HepG2 (cell line): ENCODE measurements around the gene UNC13D. TPM values are rescaled to one million over a fixed set of nuclear protein-coding genes. Genes with fewer than 3 reads are reported as not detected.
A peak's percentile ranks its signal among the peaks of the same experiment; 100 is the strongest.

ENCODE experiments used
- CAMTA2 ChIP-seq: sonication (generic); formaldehyde crosslinking; IDR thresholded peaks from 2 replicates; pipeline ENCODE4 v1.4.0; 2020; ENCODE audit warnings: mild to moderate bottlenecking, missing genetic modification reagents, borderline replicate concordance
- GABPA ChIP-seq, 2 experiments: IDR thresholded peaks; 2 replicates each; pipeline ENCODE4 v1.6.1; 2011 to 2016; ENCODE audit warnings: low read depth in 2 of 2, low read length in 1 of 2, missing biosample characterization in 1 of 2, missing genetic modification characterization in 1 of 2
- HES4 ChIP-seq: sonication (generic); formaldehyde crosslinking; IDR thresholded peaks from 2 replicates; pipeline ENCODE4 v1.9.0; 2021; ENCODE audit warnings: mild to moderate bottlenecking, missing genetic modification reagents, borderline replicate concordance
- HNF4G ChIP-seq, 2 experiments: sonication (generic) in 1 of 2; formaldehyde crosslinking in 1 of 2; IDR thresholded peaks; 2 replicates each; pipeline versions ENCODE4 v1.4.0 to v1.6.1; 2011 to 2020; ENCODE audit warnings: borderline replicate concordance in 2 of 2, low read depth in 2 of 2, mild to moderate bottlenecking in 2 of 2, low read length in 1 of 2, missing genetic modification reagents in 1 of 2, moderate library complexity in 1 of 2
- MEIS1 ChIP-seq: sonication (generic); formaldehyde crosslinking; IDR thresholded peaks from 2 replicates; pipeline ENCODE4 v1.9.0; 2021; ENCODE audit warnings: mild to moderate bottlenecking, missing genetic modification reagents, moderate library complexity, borderline replicate concordance
- MTERF4 ChIP-seq: sonication (generic); formaldehyde crosslinking; IDR thresholded peaks from 2 replicates; pipeline ENCODE4 v1.8.0; 2023; ENCODE audit warnings: mild to moderate bottlenecking, missing genetic modification reagents
- MYC ChIP-seq: sonication (generic); formaldehyde crosslinking; IDR thresholded peaks from 2 replicates; pipeline ENCODE4 v1.9.0; 2021; ENCODE audit warnings: missing genetic modification reagents, borderline replicate concordance
- NAIF1 ChIP-seq: sonication (generic); formaldehyde crosslinking; IDR thresholded peaks from 2 replicates; pipeline ENCODE4 v1.5.0; 2020; ENCODE audit warnings: mild to moderate bottlenecking, missing genetic modification reagents, borderline replicate concordance
- NFYC ChIP-seq: IDR thresholded peaks from 2 replicates; pipeline ENCODE4 v1.6.1; 2016; ENCODE audit warnings: missing genetic modification reagents, missing compliant biosample characterization
- SOX5 ChIP-seq: IDR thresholded peaks from 2 replicates; pipeline ENCODE4 v1.6.1; 2016; ENCODE audit warnings: borderline replicate concordance
- TRIM22 ChIP-seq: fragments of 450-650 bp; IDR thresholded peaks from 2 replicates; pipeline ENCODE4 v1.6.1; 2017
- ZNF136 ChIP-seq: sonication (generic); formaldehyde crosslinking; IDR thresholded peaks from 2 replicates; pipeline ENCODE4 v1.8.1; 2022; ENCODE audit warnings: low read depth, mild to moderate bottlenecking, moderate library complexity, missing genetic modification reagents
- ZNF232 ChIP-seq: sonication (generic); formaldehyde crosslinking; IDR thresholded peaks from 2 replicates; pipeline ENCODE4 v1.4.0; 2020; ENCODE audit warnings: missing genetic modification reagents, borderline replicate concordance
- ZNF512B ChIP-seq: sonication (generic); formaldehyde crosslinking; IDR thresholded peaks from 2 replicates; pipeline ENCODE4 v1.5.1; 2020; ENCODE audit warnings: missing genetic modification reagents, mild to moderate bottlenecking, borderline replicate concordance
- ZNF543 ChIP-seq: sonication (generic); formaldehyde crosslinking; IDR thresholded peaks from 2 replicates; pipeline ENCODE4 v1.4.0; 2020; ENCODE audit warnings: mild to moderate bottlenecking, missing genetic modification reagents
- ZNF644 ChIP-seq: IDR thresholded peaks from 2 replicates; pipeline ENCODE4 v1.6.1; 2016; ENCODE audit warnings: low read depth
- ZNF724P ChIP-seq: sonication (generic); formaldehyde crosslinking; IDR thresholded peaks from 2 replicates; pipeline ENCODE4 v1.8.0; 2022; ENCODE audit warnings: missing genetic modification reagents, borderline replicate concordance
- ZNF788 ChIP-seq: sonication (generic); formaldehyde crosslinking; IDR thresholded peaks from 2 replicates; pipeline ENCODE4 v1.5.0; 2020; ENCODE audit warnings: mild to moderate bottlenecking, missing genetic modification reagents, borderline replicate concordance
- polyA plus RNA-seq, 8 experiments: library from polyadenylated mRNA; depleted of rRNA in 3 of 8; stranded (reverse) in 7 of 8; unstranded in 1 of 8; fragments of >200 nt; fragmentation: Illumina TruSeq in 4 of 8; extraction: Trizol in 4 of 8; gene quantifications; 2 replicates each; pipeline versions ENCODE4 v1.2.1 to v1.2.3, GENCODE V29; 2011 to 2016; ENCODE audit warnings: low read depth in 4 of 8, missing spikeins in 1 of 8, mixed read lengths in 1 of 8; ENCODE audit not compliant: insufficient read depth in 1 of 8
- total RNA-seq, 5 experiments: library from RNA; depleted of rRNA; stranded (reverse); fragments of >200 nt; fragmentation: Illumina TruSeq; extraction: Trizol; gene quantifications; 2 replicates each; pipeline ENCODE4 v1.2.3, GENCODE V29; 2016; ENCODE audit warnings: low read depth in 1 of 5
- TF ChIP-seq, protein P1 (sequence below): sonication (generic); formaldehyde crosslinking; conservative IDR thresholded peaks from 2 replicates; pipeline ENCODE4 v1.4.0; 2020; ENCODE audit warnings: mild to moderate bottlenecking, missing genetic modification reagents, moderate library complexity

The UNC13D gene
- total and polyA plus RNA-seq, 2 of the 13 experiments (the other 11 are each of a cell fraction or from before 2014, with no cell fraction given), result 29.7 to 42.7 TPM

DNA sequence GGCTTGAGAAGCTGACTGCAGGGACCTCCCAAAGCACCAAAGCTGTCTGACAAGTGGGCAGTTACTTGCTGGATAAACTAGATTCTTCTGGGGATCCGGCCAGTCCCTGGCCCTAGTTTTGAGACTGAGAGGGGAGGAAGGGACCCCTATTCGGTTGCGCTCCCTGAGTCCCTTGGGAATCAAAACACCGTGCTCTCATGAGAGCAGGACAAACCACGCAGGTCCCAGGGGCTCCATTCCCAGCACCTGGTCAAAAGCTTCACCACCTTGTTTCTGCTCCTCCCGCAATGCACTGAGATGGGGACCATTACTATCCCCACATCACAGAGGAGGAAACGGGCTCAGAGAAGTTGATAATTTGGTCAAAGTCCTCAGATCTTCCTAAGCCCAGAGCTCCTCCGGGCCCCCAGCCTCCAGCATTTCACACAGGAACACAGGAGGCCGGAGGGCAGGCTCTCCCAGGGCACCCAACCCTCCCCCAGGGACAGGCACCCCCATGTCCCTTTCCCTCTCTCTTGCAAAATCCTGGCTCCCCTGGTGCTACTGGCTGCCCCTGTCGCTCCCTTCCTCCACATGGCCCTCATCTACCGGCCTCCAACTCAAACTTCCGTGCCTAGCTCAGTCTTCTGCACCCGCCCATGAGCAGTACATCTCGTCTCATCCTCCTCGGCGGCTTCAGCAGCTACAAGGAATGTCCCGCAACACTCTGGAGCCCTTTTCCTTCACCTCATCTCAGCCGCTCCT, 49.3 kb upstream of the UNC13D start (continued):
- TF ChIP-seq ZNF512B (CRISPR knock-in tag) (no peak), TRIM22 (no peak), ZNF724P (no peak), ZNF136 (CRISPR knock-in tag) (no peak), ZNF644 (CRISPR knock-in tag) (no peak), ZNF232 (0 out of 2 replicates have a peak, but pooled peaks have one; percentile 7), SOX5 (CRISPR knock-in tag) (no peak), MYC (CRISPR knock-in tag) (peak; percentile 1; the same call in 1 of the 2 replicates), ZNF543 (CRISPR knock-in tag) (peak; percentile 8; the same call in 1 of the 2 replicates), HNF4G (IDR thresholded peaks at IDR 0.05; ENCODE audit: borderline replicate concordance, low read depth, low read length) (peak; percentile 7; the same call in 1 of the 2 replicates), HNF4G (CRISPR knock-in tag; IDR thresholded peaks at IDR 0.05; ENCODE audit: borderline replicate concordance, low read depth) (no peak), MTERF4 (CRISPR knock-in tag) (peak; percentile 80; the same call in 1 of the 2 replicates), NFYC (no peak), ZNF788 (CRISPR knock-in tag) (no peak), CAMTA2 (no peak), NAIF1 (CRISPR knock-in tag) (no peak), HES4 (CRISPR knock-in tag) (peak; percentile 40; the same call in 1 of the 2 replicates), GABPA (IDR thresholded peaks at IDR 0.05; ENCODE audit: low read depth, low read length) (no peak), GABPA (CRISPR knock-in tag; IDR thresholded peaks at IDR 0.05; ENCODE audit: low read depth) (no peak), MEIS1 (no peak)
- TF ChIP-seq, protein P1, sequence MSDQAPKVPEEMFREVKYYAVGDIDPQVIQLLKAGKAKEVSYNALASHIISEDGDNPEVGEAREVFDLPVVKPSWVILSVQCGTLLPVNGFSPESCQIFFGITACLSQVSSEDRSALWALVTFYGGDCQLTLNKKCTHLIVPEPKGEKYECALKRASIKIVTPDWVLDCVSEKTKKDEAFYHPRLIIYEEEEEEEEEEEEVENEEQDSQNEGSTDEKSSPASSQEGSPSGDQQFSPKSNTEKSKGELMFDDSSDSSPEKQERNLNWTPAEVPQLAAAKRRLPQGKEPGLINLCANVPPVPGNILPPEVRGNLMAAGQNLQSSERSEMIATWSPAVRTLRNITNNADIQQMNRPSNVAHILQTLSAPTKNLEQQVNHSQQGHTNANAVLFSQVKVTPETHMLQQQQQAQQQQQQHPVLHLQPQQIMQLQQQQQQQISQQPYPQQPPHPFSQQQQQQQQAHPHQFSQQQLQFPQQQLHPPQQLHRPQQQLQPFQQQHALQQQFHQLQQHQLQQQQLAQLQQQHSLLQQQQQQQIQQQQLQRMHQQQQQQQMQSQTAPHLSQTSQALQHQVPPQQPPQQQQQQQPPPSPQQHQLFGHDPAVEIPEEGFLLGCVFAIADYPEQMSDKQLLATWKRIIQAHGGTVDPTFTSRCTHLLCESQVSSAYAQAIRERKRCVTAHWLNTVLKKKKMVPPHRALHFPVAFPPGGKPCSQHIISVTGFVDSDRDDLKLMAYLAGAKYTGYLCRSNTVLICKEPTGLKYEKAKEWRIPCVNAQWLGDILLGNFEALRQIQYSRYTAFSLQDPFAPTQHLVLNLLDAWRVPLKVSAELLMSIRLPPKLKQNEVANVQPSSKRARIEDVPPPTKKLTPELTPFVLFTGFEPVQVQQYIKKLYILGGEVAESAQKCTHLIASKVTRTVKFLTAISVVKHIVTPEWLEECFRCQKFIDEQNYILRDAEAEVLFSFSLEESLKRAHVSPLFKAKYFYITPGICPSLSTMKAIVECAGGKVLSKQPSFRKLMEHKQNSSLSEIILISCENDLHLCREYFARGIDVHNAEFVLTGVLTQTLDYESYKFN (CRISPR knock-in tag), result 0 out of 2 replicates have a peak, but pooled peaks have one; percentile 16
